GM19099 (cell line): ENCODE results near the gene FNDC11.

Experiments used
- POLR2A ChIP-seq: IDR thresholded peaks from 3 replicates; pipeline ENCODE4 v1.6.1; 2011; ENCODE audit warnings: low read depth; ENCODE audit not compliant: insufficient read length; ENCODE audit errors: extremely low read depth

The FNDC11 gene

DNA sequence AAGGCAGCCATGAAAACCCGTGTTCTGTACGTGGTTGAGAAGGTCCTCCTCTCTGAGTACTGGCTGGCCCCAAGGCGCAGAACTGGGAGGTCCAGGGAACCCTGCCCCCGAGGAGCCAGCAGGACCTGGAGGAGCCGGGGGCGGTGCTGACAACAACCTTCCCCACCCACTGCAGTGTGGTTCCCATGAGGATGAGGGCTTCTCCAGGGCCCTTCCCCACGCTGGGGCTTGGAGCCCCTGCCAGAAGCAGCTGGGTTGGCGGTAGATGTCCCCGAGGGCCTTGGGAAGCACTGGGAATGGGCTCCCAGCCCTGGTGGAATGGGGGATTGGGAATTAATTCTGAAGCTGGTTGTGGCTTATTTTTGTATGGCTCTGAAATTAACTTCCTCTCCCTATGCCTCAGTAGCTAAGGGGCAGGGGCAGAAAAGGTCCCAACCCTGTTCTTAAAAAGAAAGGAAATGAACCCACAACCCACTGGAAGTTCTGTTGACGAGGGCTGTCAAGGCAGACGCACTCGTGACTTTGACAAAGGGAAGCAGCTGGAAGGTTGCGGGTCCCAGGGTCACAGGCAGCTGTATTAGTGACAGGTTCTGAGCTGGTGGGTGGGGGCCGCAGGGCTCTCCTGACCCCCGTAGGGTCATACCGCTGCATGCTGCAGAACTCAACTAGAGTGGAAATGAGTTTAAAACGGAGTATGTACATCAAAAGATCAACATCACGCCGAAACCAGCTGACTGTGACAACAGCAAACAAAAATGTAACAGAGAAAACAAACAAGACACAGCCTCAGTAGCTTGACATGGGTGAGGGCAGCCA lies 34.0 kb downstream of the FNDC11 start:
- no peak for TF ChIP-seq POLR2A

GRCh38 chr20:63588641-63589041 lies 34.7 kb downstream of the FNDC11 start:
- no peak for TF ChIP-seq POLR2A

DNA sequence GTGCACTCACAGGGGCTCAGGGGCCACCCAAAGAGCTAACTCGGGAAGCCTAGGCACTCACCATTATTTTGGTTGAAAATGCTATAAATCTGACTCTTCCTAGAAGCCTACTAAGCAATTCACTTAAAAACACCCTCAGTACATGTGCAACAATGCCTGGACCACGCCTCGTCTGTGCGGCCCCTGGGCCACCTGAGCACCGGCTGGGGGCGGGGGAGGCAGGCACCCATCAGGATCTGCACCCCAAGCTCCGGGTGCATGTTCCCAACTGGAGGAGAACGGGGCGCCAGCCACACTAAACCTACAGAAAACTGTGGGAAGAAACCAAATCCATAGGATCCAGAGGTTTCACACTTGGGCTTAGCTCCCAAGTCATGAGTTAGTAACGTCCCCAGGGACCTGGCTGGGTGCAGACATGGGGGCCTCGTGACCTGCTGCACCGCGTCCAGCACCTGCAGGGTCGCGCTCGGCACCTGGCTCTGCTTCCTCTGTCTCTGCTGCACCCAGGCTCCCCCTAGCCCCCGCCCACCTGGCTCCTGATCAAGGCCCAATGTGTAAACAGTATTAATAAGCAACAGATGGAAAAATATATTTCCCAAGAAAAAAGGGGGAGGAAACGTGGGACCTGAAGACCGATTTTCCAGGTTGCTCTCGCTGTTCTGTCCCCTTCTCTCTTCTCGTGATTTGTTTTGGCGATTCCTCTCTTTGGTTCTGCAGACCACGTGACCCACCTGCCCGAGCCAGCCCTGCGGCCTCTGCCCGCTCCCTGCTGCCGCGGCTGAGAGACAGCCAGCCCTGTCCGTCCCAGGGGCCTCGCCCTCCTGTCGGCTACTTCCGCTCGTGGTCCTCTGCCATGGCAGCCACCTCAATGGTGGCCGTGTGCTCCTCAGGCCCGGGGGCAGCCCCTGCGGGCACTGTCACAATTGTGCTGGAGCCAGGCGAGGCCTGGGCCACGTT lies 35.6 kb downstream of the FNDC11 start:
- TF ChIP-seq POLR2A, result no peak

DNA sequence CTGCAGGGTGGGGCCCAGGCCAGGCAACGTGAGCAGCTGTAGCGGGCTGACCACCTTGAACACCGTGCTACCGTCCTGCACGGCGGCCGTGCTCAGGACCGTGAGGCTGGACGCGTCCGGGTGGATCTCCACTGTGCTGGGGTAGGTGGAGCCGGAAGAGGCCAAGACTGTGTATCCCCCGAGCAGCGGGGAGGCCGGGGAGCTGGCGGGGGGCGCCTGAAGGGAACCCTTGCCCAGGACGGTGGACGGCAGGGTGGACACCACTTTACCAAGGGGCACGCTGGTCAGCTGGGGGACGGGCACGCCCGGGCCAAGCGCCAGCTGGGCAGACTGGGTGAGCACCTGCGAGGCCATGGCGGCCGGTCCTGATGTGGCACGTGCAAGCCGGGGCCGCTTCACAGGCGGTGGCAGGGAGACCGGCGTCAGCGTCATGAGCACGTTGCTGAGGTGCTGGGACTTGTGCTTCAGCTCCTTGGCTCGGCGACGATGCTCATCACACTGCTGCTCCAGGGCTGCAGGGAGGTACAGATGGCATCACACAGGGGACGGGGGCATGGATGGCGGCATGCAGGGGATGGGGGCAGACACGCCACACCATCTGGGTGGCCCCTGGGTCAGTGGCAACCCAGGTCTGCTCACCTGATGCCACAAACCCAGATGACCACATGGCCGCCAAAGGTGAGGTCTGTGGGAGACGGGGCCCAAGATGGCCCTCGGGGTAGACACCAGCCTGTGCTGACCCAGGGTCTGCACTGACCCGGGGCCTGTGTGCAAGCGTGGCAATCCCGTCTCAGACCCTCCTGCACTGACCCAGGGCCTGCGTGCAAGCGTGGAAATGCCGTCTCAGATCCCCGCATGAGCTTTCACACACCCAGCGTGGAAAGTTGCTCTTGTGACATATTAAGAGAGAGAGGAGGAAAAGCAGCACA lies 36.5 kb downstream of the FNDC11 start:
- TF ChIP-seq POLR2A, result no peak

- TF ChIP-seq POLR2A, result no peak
These were observed 37.2 kb downstream of the FNDC11 start for GRCh38 chr20:63591147-63591533.

GRCh38 chr20:63591786-63592355 lies 37.9 kb downstream of the FNDC11 start:
- no peak for TF ChIP-seq POLR2A

DNA sequence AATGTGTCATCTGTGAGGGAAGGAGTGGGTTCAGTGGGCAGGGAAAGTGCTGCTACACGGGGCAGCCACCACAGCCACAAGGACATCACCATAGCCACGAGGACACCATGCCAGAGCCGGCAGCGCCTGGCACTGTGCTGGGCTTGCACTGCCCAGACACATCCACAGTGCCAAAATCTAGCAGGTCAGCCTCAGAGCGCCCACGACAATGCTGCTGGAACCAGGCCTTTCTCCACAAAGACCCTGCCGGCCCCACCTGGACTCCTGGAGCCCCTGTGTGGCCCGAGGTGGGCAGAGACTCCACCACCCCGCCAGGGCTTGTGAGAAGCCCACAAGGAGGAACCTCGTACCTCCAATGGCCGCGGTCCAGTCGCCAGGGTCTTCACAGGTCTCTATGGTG lies 38.7 kb downstream of the FNDC11 start:
- TF ChIP-seq POLR2A, result no peak

GRCh38 chr20:63594043-63594561 lies 40.1 kb downstream of the FNDC11 start:
- no peak for TF ChIP-seq POLR2A

- TF ChIP-seq POLR2A, result no peak
These were observed 41.6 kb downstream of the FNDC11 start for GRCh38 chr20:63595416-63596127.

DNA sequence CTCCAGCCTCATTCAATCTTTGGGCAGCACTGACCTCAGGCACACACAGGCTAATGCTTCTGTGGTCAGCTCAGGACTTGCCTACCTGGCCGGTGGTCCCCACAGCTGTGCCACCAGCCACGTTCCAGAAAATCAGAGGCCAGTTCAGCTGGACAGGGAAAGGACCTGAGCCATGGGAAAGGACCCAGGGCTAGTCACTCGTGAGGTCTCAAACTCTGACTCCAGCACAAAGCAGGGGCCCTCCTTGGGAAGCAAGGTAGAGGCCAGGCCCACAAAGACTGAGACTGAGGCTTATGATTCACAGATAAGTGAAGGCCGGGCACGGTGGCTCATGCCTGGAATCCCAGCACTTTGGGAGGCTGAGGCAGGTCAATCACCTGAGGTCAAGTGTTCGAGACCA lies 42.5 kb downstream of the FNDC11 start:
- no peak for TF ChIP-seq POLR2A

DNA sequence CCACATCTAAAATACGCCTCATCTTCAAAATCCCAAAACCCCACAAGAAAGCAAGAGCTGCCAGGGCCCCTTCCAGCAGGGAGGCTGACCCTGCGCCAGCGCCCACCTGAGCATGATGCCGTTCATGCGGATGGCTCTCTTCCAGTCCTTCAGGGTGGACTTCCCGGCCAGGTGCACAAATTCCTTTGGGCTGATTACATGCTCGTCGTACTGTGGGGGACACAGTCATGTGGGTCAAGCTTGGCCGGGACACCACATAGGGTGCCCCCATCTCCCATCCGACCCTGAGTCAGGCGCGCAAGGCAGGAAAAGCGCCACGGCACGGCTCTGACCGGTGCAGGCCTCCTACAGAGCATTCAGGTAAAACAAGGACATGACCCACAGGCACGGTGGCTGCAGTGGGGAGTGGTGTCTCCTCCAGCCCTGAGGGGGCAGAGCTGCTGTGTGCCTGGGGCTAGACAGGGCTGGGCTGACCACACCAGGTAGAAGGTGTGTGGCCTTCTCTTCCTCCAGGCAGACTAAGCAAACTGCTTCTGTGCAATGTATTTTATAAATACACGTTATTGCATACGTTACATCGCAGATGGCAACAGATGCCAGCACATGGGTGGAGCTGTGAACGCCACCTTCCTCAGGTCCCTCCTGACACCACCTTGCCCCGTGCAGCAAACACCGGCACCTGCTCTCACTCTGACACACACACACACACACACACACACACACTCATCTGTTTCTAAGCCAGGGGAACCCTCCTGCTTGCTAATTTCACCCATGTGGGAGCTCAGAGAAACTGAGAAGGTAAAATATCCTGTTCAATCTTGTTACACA lies 43.9 kb downstream of the FNDC11 start:
- TF ChIP-seq POLR2A, result no peak

GRCh38 chr20:63598479-63599395 lies 44.8 kb downstream of the FNDC11 start:
- TF ChIP-seq POLR2A, result no peak
